GM19240 (cell line): Measurements from ENCODE around the gene IMMP1L.

Experiments used
- DNase-seq: peaks from one replicate; pipeline ENCODE4 v3.0.0; 2011; ENCODE audit warnings: low spot score; ENCODE audit not compliant: insufficient read length

The IMMP1L gene

DNA sequence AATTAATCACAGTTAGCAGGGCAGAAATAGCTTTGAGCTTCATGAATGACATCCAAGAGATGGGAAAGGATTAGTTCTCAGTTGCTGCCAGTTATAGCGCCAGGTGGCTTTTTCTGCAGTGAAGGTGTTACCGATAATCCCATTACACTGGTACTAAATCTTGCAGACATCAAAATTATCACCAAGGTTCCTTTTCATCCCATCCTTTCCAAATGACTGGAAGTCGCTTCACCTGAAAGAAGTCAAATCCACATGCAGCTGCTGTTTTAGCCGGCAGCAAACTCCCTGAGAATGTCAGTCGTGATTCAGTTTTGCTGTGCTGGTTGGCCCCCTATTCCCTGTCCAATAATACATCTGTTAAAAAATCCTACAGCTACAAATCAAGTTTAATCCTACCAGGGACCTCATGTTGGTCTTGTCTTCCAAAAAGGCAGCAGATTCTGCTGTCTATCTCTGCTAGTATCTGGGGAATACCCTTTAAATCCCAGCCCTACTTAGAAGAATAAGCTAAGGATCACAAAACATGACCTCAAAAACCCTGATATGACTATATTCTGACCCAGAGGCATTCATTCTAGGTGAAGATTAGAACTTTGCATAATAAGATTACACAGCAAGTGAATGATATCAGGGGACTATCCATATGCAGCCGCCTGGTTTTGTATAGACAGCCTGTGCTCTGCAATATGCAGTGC lies 31.7 kb downstream of the IMMP1L start:
- DNase-seq, result no peak

DNA sequence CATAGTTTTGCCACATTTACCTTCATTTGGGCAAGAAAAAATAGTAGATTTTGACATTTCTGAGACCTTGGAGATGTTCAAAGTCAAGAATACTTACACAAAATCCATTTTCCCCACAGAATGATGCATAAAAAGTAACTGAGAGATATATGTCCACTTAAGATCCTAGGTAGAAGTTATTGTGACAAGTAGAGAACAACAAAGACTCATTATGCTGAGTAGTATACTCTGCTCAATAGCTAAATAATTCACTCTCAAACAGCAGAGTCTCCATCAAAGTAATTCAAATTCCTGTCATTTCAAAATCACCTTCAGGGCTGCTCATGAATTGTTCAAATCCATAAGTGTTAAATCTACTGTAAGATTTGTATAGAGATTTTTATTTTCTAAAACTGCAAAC lies 35.3 kb downstream of the IMMP1L start:
- DNase-seq, result no peak

DNA sequence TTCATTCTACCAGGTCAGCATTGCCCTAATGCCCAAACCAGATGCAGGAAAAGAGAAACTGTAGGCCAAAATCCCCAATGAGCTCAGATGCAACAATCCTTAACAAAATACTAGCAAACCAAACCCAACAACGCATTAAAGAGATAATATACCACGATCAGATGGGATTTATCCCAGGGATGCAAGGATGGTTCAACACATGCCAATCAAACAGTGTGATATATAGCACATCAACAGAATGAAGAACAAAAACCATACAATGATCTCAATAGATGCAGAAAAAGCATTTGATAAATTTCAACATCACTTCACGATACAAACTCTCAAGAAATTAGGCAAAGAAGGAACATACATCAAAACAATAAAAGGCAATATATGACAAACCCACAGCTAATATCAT lies 45.0 kb downstream of the IMMP1L start:
- no peak for DNase-seq

DNA sequence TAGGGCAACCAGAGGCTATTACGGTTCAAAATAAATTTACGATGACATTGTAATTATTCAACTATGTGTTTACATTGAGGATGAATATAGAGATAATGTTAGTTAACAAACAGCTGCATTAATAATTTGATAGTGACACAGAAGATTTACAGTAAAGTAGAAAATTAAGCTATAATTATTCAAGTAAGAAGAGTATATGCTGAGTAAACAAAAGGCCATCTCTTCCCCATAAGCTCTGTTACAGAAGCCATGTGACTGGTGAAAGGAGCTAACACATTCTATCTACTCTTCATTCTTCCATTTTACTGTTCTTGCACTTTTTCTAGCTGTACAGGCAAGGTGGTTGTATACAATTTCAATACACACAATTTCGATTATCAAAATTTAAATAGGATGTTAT lies 54.2 kb downstream of the IMMP1L start:
- DNase-seq, result no peak

DNA sequence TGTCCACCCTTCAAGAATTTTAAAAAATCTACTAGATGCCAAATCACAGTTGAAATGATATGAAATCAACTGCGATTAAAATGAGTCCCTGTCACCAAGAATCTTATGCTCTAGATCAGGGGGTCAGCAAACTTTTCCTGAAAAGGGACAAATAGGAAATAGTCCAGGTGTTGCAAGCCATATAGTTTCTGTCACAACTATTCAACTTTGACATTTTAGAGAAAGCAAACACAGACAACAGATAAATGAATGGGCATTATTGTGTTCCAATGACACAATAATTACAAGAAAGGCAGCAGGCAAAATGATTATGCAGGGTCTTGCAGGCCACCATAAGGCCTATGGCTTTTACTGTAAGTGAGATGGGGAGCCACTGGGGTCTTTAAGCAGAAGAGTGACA lies 58.6 kb downstream of the IMMP1L start:
- no peak for DNase-seq

DNA sequence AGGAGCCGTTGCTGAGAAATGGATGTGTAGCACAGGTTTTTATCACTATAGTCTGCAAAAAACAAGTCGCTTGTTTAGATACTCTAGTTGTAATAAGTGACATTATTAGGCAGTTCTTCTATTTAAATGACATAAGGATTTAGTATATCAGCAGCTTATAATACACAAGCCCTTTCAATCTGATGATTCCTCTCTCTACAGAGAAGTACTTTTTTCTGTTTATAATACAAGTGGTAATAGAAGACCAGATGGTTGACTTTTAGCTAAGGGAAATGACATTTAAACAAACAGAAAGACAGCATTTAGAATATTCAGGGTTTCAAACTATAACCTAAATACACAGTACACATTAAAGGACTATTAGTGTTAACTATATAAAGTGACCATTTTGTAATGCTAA lies 60.4 kb downstream of the IMMP1L start:
- DNase-seq, result no peak

DNA sequence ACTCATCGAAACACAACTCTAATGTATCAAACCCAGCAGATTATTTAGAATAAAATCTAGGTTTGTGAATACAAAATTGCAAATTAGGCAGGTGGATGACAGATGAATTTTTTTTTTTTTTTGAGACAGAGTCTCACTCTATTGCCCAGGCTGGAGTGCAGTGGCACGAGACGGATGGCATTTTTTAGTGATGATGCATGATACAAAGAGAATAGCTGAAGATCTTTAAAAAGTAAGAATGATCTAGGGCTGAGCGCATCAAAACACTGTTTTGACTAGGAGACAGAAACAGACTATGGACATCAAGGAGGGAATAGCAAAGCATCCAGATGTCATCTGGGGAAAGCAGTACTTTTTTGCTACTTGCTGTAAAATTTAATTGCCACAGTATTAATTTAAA lies 63.8 kb downstream of the IMMP1L start:
- DNase-seq, result no peak

DNA sequence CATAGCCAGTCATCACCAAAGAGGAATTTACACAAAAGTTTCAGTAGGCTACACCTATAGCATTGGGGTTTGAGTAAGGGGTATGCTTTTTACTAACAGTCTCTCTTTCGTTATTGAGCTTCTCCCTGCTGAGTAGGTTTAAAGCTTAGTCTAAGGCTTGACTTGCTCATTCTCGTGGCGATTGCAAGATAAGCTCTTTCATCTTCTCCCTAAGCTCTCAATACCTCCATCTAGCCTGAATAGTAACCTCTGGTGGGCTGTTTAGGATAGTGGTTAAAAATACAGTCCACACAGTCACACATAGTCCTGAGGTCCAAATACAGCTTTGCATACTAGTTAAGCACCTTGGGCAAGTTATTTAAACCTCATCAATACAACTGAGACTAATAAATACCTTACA lies 65.6 kb downstream of the IMMP1L start:
- DNase-seq, result no peak

DNA sequence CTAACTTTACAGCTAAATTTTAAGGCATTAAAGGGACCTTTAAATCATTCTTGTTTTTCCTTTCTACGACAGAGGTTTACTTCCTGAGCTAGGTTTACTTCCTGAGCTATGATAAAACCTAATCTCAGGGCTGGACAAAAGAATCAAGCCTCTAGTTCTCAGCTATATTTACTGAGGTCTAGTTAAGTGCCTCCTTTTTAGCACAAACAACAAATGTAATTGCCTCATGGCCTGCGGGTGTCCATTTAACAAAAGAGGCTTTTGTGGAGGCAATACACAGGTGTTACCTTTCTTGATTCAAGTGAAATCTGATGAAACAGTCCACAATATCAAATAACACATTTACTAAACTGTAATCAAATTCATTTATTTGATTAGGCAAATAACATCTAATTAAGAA lies 67.3 kb downstream of the IMMP1L start:
- DNase-seq, result no peak

DNA sequence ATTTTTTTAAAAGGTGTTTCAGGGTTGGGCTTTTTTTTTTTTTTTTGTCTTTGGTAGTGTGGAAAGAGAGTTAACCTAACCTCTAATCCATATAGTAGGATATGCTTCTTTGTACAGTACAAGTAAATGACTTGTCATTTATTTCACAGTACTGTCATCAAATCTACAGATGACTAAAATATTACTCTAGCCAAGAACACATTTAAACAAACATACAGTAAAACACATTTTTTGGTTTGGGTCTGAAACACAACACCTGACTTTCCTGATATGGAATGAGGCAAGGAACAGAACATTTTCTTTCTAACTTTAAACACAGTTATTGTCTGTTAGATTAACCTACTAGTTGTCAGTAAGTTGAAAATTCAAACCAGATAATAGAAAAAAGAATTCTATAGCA lies 68.1 kb downstream of the IMMP1L start:
- no peak for DNase-seq

DNA sequence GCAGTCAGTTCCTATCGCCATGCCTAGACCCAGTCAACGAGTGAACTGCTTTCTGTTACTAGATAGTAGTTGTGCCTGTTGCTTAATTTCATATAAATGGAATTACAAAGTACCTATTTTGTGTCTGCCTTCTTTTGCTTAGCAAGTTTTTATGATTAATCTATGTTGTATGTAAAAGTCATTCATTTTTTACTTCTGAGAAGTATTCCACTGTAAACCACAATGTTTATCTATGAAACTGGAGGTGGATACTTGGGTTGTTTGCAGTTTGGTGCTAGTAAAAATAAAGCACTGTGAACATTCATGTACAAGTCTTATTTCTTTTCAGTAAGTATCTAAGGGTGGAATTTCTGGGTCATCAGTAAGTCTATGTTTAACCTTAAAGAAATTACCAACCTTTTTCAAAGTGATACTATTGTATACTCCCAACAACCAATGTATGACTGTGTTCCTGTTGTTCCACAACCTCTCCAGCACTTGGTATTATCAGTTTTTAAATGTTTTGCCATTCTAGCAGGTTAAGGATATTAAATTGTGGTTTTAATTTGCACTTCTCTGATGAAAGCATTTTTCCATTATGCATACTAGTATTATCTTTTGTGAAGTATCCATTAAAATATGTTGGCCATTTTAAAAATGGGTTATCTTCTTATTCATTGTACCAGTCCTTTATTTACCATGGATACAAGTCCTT lies 71.5 kb downstream of the IMMP1L start:
- DNase-seq, result no peak

DNA sequence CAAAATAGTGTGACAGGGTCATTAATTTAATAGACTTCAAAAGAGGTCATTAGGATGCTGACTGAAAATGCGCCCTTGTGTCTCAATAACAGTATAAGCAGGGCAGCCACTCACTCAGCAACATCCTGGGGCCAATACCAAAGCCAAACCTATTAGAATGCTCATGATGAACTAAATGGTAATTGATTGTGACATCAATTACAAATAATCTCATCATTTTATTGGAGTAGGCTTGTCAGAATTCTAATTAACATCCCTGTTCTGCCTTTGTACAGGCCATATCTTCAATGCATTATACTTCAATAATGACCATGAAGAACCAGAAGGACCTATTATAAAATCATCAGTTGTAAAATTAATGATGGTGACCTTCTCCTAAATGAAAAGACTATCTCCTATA lies 75.6 kb downstream of the IMMP1L start:
- no peak for DNase-seq

DNA sequence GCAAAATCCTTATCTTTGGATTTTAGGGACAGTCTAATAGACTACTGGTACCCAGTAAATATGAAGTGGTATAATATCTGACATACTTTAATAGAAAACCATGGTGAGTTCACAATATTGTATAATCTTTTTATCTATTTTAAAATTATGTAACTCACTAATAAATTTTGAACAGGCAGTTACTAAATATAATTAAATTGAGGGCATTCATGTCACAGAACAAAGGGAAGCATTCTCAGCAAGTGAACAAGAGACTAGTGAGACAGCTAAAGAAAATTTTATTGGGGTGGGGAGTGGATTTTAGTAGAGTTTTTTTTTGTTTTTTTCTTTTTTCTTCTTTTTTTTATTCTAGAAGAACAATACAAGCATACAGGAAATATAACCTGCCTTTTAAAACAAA lies 84.8 kb downstream of the IMMP1L start:
- no peak for DNase-seq

DNA sequence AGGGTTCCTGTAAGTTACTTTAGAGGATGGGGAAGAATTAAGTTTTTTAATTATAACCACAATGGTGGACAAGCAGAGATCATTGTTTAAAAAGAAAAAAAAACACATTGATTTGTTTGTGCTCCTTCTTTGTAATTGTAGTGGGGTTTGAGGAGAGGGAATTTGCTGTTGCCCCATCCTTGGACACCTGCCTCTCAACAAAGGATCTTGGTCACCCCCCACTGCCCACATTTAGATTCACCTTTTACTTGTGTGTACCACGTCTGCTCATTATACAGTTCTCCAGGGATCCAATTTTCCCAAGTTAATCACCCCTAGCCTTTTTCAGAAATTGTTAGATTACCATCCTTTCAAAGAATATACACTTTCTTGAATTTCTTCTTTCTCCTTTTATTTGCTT lies 86.7 kb downstream of the IMMP1L start:
- DNase-seq, result no peak

DNA sequence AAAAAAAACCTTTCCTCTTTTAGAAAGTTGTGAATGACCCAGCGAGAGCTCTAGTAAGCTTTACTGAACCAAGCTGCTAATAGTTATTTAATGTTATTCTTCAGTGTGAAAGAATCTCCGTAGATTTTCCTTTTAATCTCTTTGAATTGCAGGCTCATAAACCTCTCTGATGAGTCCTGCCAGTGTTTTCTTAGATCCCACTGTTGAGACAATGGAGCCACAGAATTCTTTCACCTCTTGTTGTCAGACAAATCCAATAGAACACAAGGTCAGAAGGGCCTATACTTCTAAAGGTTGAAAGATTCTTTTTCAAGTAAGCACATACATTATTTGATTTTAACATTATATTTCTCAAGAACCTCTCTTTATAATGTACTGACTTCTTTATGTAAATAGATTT lies 87.6 kb downstream of the IMMP1L start:
- DNase-seq, result no peak

DNA sequence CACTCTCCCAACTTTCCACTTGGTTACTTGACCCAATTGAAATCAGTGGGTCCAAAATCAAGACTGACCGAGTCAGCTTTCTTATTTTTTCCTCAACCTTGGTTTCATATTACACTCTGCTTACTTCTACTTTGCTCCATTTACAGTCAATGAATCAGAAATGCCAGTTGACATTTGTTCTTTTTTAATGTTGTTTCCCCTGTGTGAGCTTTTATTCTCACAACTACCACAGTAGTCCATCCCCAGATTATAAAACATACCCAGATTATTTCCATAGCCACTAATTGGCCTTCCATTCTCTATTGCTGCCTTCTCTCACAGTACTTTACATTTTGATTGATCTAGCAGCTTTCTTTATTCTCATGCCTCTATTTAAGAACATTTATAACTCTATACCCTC lies 89.8 kb downstream of the IMMP1L start:
- DNase-seq, result no peak

DNA sequence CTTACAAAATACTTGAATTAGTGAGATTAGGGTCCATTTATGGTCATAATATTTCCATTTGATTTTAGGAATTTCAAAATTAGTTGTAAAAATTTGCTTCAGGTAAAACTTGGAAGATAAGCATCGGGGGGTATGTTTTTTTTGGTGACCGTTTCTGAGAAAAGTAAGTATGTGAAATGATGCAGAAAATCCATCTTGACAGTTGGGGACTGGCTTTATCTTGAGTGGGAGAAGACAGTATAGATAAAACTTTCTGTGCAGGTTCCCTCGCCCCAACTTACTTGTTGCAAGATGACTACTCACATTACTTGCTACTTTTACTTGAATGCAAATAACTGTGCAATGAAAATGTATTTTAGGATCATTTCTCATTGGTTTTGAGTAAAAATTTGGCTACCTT lies 90.3 kb downstream of the IMMP1L start:
- no peak for DNase-seq

DNA sequence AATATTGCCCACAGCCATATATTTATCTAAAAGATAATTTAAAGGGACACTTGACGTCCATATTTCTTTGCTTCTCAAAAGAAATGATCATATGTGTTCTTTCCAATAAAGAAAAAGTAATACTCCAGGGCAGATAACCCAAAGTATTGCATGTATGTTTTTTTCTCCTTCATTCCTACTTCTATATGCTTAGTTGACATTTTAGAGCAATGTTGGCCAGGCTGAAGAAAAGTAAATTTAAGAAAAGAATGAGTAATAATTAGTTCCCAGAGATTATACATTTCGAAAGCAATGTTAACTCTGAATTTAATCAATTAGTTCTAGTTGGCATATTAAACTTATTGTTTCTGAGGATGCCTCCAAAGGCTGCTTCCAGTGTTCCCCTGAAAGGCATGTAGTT lies 91.6 kb downstream of the IMMP1L start:
- DNase-seq, result no peak

DNA sequence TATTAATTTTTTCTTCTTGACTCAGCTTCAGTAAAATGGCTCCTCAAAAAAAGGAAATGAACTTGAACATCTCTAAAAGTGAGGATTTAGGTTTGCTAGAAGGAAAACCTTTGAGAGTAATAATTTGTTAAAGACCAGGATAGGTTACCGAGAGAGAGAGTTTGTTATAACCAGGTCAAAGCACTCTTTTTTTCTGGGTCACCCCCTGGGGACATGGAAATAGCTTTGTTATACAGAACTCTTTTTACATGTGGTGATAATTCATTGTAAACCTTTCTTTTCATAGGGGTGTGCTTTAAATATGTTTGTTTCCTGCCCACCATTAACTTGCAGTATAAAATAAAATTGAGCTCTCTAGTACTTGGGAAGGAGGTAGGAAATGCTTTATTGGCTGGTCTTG lies 92.1 kb downstream of the IMMP1L start:
- no peak for DNase-seq

DNA sequence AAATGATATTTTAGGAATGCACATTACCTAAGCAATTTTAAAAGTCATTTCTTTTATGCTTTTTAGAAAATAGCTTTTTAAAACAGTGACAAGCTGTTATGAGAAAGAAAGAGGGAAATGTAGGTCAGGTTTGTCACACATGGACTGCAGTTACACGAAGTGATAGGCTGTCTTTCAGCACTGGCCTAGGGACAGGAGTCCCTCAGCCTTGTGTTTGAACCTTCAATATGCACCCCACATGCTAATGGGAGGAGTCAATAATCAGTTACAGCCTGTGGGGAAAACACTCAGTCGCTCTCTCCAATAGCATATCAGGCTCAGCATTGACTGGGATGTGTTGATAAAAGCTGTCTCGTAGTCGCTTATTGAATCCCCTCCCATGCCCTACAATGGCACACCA lies 94.0 kb downstream of the IMMP1L start:
- DNase-seq, result no peak

DNA sequence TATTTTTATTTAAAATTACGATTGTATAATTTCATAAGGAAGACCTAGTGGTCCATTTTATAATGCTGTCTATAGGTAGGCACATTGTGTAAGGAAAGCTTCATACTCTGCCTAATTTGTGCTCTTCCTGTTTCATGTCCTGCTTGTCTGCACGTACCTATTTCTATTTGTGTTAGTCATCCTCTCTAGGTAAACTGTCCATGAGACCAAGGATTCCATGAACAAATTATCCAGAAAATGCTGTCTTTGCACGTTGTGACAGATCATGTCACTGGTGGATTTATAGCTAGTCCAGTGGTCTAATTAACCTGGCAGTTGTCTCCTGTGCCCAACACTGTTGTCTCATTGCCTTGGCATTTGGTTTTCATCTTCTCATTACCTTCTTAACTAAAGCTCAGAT lies 95.1 kb downstream of the IMMP1L start:
- DNase-seq, result no peak

DNA sequence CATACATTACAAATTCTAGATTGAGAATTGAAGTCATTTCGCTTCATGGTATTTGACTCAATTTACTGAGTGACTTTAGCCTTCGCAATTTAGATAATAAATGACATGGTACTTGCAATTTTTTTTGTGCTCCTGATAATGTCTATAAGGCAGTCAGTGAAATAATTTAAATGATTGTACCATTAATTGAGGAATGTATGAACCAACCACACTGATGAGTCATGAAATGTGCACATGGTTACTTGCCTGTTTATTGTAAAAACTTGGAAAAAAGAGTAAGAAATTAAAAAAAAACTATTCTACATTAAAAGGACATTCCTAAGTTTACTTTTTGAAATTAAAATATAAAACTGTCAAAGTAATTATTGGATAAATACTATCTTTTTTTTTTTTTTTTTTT lies 96.5 kb downstream of the IMMP1L start:
- no peak for DNase-seq

DNA sequence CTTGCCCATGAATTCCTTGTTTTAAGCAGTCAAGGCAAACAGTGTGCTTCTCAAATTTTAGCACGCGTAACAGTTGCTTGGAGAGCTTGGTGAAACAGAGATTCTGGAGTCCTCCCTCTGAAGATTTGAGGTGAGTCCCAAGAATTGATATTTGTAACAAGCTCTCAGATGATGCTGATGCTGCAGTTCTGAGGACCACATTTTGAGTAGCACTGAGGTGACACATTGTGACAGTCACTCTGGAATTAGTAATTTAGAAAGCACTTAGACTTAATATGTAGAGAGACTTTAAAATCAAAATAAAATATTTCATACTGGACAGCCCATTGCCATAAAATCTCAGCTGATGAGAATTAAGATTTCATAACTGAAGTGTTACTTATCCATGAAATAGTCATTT lies 101.2 kb downstream of the IMMP1L start:
- no peak for DNase-seq

DNA sequence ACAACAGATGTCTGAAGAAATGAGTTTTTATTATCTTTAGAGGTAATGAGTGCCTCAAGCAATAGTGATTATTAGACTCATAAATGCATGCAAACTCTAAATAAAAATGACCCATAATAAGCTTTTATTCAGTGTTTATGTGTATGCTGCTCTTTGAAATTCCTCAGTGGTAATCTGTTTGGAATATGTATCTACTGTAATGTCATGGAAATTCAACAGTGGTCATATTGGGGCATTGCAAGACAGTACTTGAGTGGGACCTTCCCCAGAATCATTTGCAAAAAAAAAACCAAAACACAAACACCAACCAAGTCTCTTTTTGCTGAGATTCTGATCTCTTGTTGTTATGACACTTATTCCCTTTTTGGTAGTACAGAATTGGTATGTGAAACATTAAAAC lies 104.8 kb downstream of the IMMP1L start:
- no peak for DNase-seq
